HG03378 (cell line): Measurements from ENCODE around the gene PIK3CB.
"Not testable (repeated sequence)": the region's sequence is repeated elsewhere in the genome, so short reads cannot be mapped to it uniquely, and the experiment has no call there.

ENCODE experiments used
- ATAC-seq: cut with Tn5 transposase; IDR thresholded peaks from one replicate; pipeline ENCODE4 v1.9.1; 2021; ENCODE audit warnings: mild to moderate bottlenecking, moderate library complexity; ENCODE audit not compliant: unreplicated experiment

The PIK3CB gene

GRCh38 chr3:138848696-138849095 is 14.0 kb upstream of the PIK3CB start:
- no peak for ATAC-seq

- not testable (repeated sequence) for ATAC-seq
Observed at GRCh38 chr3:138846824-138847223, 12.1 kb upstream of the PIK3CB start.

GRCh38 chr3:138846262-138846791 is 11.6 kb upstream of the PIK3CB start:
- ATAC-seq: no peak

DNA sequence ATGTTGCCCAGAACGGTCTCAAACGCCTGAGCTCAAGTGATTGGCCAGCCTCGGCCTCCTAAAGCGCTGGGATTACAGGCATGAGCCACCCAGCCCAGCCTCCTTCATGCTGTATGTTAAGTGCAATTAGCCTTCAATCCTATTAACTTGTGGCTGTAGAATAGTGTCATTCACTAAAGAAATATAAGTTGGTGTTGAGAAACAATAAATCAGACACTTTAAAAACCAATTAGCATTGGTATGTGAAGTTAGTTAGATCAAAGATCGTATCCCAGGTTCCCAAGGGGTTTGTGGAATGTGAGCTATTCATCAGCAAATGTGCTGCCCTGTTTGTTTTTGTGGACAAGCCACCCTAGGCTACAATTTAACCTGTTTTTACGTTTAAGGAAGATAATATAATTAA is 11.0 kb upstream of the PIK3CB start:
- no peak for ATAC-seq

DNA sequence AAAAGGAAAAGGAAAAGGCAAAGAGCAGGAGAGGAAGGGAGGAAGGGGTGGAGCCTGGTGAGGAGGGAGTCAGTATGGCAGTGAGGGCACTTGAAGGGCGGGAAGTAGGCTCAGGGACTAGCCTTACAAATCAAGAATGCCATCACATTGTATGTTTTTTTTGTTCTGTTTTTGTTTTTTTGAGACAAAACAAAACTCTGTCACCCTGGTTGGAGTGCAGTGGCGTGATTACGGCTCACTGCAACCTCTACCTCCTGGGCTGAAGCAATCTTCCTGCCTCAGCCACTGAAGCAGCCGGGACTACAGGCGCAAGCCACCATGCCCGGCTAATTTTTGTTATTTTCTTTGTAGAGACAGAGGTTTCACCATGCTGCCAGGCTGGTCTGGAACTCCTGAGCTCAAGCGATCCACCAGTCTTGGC is 10.5 kb upstream of the PIK3CB start:
- no peak for ATAC-seq

DNA sequence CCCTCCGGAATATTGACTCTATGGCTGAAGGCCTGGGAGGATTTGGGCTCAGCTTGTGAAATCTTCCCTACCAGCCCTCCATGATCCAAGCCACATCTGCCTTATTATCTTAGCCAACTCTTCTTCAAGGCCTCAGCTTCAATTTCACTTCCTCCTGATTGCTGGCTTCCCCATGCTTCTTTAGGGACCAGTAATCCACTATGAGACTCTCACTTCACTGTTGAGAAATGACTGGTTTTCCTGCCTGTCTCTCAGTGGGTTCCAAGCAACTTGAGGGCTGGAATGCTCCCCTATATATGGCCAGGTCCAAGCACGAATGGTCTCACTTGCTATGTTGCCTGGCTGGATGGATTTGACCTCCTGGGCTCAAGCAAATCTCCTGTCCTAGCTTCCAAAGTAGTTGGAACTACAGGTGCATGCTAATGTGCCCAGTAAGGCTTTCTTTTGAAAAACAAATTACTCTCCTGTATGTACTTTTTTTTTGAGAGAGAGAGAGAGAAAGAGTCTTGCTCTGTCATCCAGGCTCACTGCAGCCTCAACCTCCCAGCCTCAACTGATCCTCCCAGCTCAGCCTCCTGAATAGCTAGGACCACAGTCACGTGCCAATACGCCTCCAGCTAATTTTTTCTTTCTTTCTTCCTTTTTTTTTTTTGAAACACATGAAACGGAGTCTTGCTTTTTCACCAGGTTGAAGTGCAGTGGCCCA is 7.9 kb upstream of the PIK3CB start:
- ATAC-seq: no peak

DNA sequence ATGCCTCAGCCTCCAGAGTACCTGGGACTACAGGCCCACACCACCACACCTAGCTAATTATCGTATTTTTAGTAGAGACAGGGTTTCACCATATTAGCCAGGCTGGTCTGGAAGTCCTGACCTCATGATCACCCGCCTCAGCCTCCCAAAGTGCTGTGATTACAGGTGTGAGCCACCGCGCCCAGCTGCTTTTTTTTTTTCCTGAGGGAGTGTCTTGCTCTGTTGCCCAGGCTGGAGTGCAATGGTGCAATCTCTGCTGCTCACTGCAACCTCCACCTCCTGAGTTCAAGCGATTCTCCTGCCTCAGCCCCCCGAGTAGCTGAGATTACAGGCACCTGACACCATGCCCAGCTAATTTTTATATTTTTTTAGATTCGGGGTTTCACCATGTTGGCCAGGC is 3.7 kb upstream of the PIK3CB start:
- not testable (repeated sequence) for ATAC-seq

DNA sequence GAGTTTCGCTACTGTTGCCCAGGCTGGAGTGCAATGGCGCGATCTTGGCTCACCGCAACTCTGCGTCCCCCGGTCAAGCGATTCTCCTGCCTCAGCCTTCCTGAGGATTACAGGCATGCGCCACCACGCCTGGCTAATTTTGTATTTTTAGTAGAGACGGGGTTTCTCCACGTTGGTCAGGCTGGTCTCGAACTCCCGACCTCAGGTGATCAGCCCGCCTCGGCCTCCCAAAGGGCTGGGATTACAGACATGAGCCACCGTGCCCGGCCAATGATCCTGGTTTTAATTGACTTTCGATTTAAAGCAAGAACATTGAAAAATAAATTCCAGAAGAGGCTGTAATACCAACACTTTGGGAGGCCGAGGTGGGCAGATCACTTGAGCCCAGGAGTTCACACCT is 1.1 kb upstream of the PIK3CB start:
- not testable (repeated sequence) for ATAC-seq

DNA sequence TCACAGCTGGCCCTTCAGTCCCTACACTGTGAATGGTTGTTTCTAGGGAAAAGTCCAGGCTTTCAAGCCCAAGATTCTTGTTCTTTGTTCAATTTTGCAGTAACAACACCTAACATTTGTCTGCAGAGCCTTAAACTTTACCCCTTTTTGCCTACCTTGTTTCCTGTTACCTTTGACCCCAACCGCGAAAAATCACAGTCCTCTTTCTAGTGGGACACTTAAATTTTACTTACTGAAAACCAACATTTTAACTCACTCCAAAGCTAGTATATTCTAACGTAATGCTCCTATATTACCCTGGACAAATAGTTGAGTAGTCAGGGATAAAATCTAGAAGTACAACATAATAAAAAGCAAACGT is 649 bp upstream of the PIK3CB start:
- ATAC-seq: peak; percentile 10

GRCh38 chr3:138833899-138834595 is 681 bp downstream of the PIK3CB start:
- peak; percentile 16 for ATAC-seq

DNA sequence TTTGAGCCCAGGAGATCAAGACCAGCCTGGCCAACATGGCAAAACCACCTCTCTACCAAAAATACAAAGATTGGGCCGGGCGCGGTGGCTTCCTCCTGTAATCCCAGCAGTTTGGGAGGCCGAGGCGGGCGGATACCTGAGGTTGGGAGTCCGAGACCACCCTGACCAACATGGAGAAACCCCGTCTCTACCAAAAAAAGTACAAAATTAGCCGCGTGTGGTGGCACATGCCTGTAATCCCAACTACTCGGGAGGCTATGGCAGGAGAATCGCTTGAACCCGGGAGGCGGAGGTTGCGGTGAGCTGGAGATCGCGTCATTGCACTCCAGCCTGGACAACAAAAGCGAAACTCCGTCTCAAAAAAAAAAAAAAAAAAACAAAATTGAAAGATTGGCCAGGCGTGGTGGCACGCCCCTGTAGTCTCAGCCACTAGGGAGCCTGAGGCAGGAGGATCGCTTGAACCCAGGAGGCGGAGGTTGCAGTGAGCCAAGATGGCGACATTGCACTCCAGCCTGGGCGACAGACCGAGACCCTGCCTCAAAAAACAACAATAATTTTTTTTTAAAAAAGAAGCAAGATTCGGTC is 2.2 kb downstream of the PIK3CB start:
- ATAC-seq: not testable (repeated sequence)

DNA sequence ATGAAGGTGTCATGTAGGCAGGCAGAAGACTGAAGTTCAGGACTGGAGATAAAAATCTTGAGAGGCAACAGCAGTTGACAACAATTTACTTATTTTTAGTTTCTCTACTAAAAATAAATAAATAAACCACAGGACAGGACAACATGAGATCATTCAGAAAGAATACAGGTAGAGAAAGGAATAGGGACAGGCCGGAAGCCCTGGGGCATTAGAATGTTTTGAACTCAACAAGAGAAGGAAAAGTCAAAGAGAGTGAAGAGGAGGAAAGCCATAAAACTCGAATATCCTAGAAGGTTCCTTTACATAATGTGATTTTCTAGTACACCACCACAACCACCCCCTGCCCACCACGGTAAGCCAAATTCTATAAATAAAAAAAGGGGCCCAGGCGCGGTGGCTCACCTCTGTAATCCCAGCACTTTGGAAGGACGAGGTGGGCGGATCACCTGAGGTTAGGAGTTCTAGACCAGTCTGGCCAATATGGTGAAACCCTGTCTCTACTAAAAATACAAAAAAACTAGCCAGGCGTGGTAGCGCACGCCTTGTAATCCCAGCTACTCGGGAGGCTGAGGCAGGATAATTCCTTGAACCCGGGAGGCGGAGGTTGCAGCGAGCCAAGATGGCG is 4.7 kb downstream of the PIK3CB start:
- ATAC-seq: no peak

DNA sequence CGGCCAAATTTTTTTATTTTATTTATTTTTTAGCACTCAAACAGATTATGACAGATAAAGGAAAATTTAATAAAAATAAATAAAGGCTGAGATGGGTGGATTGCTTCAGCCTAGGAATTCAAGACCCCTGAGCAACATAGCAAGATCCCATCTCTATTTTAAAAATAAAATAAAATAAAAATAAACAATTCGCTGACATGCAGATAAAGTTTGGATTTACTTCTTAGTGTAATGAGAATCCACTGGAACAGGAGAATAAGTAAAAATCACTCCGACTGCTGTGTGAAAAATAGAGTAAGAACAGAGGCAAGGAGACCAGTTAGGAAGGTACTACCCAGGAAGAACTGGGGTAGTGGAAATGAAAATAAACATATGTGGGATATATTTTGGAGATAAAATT is 5.6 kb downstream of the PIK3CB start:
- no peak for ATAC-seq

DNA sequence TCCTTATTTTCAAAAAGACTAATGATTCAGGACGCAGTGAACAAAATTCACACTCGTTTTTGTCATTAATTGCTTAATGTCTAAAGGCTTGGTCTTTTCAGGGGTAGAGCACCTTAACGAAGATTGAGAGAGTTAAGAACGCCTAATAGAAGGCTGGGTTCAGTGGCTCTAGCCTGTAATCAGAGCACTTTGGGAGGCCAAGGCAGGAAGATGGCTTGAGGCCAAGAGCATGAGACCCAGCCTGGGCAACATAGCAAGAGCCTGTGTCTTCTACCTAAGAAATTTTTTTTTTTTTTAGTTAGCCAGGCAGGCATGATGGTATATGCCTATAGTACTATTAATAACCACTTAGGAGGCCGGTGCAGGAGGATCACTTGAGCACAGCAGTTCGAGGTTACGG is 7.5 kb downstream of the PIK3CB start:
- ATAC-seq: no peak

DNA sequence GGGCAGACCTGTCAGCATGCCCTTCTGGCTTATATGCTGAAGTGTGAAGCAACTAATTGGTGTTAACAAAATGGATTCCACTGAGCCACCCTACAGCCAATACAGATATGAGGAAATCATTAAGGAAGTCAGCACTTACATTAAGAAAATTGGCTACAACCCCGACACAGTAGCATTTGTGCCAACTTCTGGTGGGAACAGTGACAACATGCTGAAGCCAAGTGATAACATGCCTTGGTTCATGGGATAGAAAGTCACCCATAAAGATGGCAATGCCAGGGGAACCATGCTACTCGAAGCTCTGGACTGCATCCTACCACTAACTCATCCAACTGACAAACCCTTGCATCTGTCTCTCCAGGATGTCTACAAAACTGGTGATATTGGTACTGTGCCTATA is 9.4 kb downstream of the PIK3CB start:
- ATAC-seq: no peak

GRCh38 chr3:138824114-138824506 is 10.6 kb downstream of the PIK3CB start:
- no peak for ATAC-seq

DNA sequence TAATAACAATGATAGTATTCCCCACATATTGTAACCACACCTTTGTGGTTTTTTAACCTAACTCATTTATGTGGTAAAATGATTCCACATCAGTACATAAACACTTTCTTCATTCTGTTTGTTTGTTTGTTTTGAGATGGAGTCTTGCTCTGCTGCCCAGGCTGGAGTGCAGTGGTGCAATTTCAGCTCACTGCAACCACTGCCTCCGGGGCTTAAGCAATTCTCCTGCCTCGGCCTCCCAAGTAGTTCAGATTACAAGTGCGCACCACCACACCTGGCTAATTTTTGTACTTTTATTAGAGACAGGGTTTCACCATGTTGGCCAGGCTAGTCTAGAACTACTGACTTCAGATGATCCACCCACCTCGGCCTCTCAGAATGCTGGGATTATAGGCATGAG is 14.3 kb downstream of the PIK3CB start:
- ATAC-seq: not testable (repeated sequence)

GRCh38 chr3:138818185-138818860 is 16.4 kb downstream of the PIK3CB start:
- ATAC-seq: no peak

DNA sequence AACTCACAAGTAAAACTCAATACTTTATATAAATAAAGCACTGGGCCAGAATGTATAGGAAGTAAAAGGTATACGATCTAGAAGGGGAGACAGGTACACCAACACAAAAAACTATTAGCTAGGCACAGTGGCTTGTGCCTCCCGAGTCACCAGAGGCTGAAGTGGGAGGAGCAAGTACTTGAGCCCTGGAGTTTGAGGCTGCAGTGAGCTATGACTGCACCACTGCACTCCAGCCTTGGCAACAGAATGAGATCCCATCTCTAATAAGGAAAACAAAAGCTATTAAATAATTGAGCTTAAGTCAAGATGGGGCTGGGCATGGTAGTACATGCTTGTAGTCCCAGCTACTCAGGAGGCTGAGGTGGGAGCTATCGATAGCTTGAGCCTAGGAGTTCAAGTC is 17.0 kb downstream of the PIK3CB start:
- ATAC-seq: no peak

DNA sequence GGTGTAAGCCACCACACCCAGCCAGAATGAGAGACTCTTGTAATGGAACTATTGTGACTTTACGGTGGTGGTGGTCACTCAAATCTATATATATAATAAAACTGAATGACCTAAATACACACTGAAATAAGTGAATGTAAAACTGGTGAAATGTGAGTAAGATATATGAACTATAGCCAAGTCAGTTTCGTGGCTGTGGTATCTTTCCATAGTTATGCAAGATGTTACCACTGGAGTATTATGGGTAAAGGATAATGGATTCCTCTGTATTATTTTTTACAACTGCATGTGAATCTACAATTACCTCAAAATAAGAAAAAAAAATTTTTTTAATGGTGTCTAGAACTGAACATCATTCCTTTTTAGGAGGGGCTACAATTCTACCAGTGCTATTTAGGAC is 21.9 kb downstream of the PIK3CB start:
- no peak for ATAC-seq
